Epithelial cell of esophagus (primary cell): ENCODE measurements around the gene OPN4.

Experiments
- DNase-seq: peaks from one replicate; pipeline ENCODE4 v3.0.0; 2010; ENCODE audit warnings: low read depth
- H3K4me3 ChIP-seq: 2 replicates; pipeline ENCODE4 v1.5.1; 2011; ENCODE audit warnings: mild to moderate bottlenecking, low read length, control low read depth
- CTCF ChIP-seq: IDR thresholded peaks from 2 replicates; pipeline ENCODE4 v1.5.1; 2011; ENCODE audit warnings: low read depth, mild to moderate bottlenecking, low read length, control low read depth, inconsistent platforms; ENCODE audit not compliant: insufficient read depth; ENCODE audit errors: missing control alignments

Gene OPN4

GRCh38 chr10:86689146-86689545, 34.8 kb downstream of the OPN4 start:
- no peak for TF ChIP-seq CTCF
- no peak for DNase-seq
- no peak overlapping the region for H3K4me3 ChIP-seq

GRCh38 chr10:86690231-86690630, 35.9 kb downstream of the OPN4 start:
- DNase-seq, result no peak
- H3K4me3 ChIP-seq, result no peak overlapping the region
- TF ChIP-seq CTCF, result no peak

- DNase-seq, result no peak
- TF ChIP-seq CTCF, result no peak
- no peak overlapping the region for H3K4me3 ChIP-seq
Measured at GRCh38 chr10:86690657-86691084, 36.3 kb downstream of the OPN4 start.

GRCh38 chr10:86691333-86692022, 37.1 kb downstream of the OPN4 start:
- DNase-seq, result no peak
- no peak for TF ChIP-seq CTCF
- H3K4me3 ChIP-seq, result no peak overlapping the region

- TF ChIP-seq CTCF, result no peak
- H3K4me3 ChIP-seq, result no peak overlapping the region
- DNase-seq, result no peak
Measured at GRCh38 chr10:86692023-86692514, 37.7 kb downstream of the OPN4 start.

GRCh38 chr10:86692664-86693063, 38.3 kb downstream of the OPN4 start:
- TF ChIP-seq CTCF, result no peak
- no peak for DNase-seq

GRCh38 chr10:86693275-86693674, 38.9 kb downstream of the OPN4 start:
- no peak for DNase-seq

More at GRCh38 chr10:86692664-86693063, 38.3 kb downstream of the OPN4 start:
- H3K4me3 ChIP-seq, result no peak overlapping the region

More at GRCh38 chr10:86693275-86693674, 38.9 kb downstream of the OPN4 start:
- no peak for TF ChIP-seq CTCF
- no peak overlapping the region for H3K4me3 ChIP-seq
